GM18951 (cell line): ENCODE measurements around the gene HRC.

Experiments
- POLR2A ChIP-seq: IDR thresholded peaks from 4 replicates; pipeline ENCODE4 v1.6.1; 2011; ENCODE audit warnings: mild to moderate bottlenecking; ENCODE audit not compliant: insufficient read length, insufficient read depth; ENCODE audit errors: extremely low read depth
- in situ Hi-C: fragments of 300-500 bp; cut with MboI; formaldehyde crosslinking; loops from one replicate; pipeline ENCODE4 v1.12.0; 2022; ENCODE audit warnings: low sequenced_read_pairs, mixed read lengths, inconsistent platforms; ENCODE audit not compliant: unreplicated experiment

HRC gene

DNA sequence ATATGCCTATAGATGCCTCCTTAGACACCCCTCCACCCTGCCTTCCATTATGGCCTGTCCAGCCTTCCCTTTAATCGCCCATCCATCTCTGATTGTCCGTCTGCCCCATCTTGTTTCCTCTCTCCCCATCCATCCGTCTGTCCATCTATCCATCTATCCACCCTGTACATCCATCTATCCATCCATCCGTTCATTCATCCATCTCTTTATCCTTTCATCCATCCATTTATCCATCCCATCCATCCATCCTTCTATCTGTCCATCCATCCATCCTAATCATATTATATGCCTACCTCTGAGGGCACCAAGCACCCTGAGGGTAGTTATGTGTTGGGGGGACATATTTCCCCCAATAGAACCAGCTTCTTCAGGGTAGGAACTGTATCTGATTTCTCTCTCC, 25.5 kb upstream of the HRC start:
- TF ChIP-seq POLR2A: no peak
- in situ Hi-C loops: no loop called here

DNA sequence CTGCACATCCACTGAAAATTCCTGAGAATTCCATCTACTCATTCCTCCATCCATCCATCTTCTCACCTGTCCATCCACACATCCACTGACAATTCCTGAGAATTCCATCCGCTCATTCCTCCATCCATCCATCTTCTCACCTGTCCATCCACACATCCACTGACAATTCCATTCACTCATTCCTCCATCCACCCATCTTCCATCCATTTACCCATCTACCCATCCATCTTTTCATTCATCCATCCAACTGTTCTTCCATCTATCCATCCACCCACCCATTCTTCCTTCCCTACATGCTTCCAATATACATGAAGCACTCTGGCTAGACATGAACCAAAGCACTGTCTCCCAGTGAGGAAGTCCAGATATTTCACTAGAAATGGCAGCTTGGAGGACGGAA, 18.0 kb upstream of the HRC start:
- in situ Hi-C loops: no loop called here
- no peak for TF ChIP-seq POLR2A

DNA sequence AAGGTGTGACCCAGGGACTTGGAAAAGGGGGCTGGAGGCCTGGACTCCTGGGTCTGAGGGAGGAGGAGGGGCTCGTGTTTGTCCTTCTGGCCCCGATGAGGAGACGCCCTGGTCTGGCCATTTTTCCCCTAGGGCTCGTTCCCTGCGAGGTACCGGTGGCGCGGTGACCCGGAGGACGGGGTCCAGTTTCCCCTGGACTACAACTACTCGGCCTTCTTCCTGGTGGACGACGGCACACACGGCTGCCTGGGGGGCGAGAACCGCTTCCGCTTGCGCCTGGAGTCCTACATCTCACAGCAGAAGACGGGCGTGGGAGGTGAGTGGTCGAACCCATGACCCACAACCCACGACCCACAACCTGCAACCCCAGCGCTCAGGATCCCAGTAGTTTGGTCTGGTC, 13.2 kb upstream of the HRC start:
- in situ Hi-C loops: no loop called here
- no peak for TF ChIP-seq POLR2A

DNA sequence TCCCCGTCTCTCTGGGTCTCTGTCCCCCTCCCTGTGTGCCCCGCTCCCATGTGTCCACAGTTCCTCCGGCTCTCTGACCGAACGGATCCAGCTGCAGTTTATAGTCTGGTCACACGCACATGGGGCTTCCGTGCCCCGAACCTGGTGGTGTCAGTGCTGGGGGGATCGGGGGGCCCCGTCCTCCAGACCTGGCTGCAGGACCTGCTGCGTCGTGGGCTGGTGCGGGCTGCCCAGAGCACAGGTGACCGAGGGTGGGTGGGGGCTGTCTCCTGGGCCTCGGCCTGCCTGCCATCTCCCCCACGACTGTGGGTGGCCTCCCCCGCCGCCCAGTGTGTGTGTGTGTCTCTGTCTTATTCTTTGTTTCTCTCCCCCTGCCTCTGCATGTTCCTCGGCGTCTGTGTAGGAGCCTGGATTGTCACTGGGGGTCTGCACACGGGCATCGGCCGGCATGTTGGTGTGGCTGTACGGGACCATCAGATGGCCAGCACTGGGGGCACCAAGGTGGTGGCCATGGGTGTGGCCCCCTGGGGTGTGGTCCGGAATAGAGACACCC, 12.7 kb upstream of the HRC start:
- no peak for TF ChIP-seq POLR2A
- in situ Hi-C loops: no loop called here

DNA sequence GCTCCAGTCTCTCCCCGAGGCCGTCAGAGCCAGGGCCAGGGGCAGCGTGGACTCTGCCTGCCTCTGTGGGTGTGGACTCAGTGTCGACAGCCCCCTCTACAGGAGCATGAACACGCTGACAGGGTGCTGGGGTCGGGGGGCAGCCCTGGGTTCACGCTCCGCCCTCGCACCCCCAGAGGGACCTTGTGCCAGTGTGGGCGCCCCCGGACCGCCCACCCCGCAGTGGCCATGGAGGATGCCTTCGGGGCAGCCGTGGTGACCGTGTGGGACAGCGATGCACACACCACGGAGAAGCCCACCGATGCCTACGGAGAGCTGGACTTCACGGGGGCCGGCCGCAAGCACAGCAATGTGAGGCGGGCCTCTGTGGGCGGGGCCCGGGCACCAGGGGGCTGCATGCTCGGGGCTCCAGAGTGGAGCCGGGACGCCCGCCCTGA, 10.7 kb upstream of the HRC start:
- in situ Hi-C loops: no loop called here

DNA sequence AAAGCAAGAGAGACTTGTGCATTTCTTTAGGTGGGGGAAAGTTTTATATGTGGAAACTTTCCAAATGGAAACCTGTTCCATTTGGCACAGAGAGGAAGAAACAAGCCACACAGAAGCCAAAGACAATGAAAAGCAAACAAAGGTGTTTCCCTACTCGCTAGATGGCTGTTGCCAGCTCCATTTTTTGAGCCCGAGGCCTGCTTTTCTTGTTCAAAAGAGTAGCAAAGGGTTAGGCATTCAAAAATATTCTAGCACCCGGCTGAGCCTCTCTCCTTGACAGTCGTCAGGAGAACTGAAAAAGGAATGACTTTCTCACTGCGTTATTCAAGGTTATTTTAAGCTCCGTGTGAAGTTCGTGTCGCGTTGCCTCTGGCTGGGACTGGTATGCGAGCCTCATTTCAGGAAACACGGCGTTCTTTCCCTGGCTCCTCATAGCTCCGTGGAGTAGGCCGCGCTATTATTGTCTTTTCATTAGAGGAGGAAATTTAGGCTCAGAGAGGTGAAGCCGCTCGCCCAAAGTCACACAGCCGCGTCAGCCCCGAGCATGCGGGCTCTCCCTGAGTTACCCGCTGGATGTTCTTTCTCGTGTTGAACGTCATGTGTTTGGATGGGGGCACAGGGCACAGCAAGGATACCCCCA, 10.0 kb upstream of the HRC start:
- in situ Hi-C loops: no loop called here
- no peak for TF ChIP-seq POLR2A

More for the DNA sequence above, 10.7 kb upstream of the HRC start:
- TF ChIP-seq POLR2A: no peak

DNA sequence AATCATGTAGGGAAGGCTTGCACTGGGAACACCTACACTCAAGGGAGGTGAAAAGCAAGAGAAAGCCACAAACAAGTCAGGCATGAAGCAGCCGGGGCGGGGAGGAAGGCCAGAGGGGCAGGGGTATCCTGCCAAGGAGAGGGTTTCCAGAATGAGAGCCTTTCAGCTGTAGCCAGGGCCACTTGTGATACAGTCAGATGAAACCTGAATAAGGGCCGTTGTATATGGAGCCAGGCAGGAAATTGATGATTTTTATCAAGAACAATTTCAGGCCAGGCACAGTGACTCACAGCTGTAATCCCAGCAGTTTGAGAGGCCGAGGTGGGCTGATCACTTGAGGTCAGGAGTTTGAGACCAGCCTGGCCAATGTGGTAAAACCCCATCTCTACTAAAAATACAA, 6.8 kb upstream of the HRC start:
- in situ Hi-C loops: no loop called here
- no peak for TF ChIP-seq POLR2A

DNA sequence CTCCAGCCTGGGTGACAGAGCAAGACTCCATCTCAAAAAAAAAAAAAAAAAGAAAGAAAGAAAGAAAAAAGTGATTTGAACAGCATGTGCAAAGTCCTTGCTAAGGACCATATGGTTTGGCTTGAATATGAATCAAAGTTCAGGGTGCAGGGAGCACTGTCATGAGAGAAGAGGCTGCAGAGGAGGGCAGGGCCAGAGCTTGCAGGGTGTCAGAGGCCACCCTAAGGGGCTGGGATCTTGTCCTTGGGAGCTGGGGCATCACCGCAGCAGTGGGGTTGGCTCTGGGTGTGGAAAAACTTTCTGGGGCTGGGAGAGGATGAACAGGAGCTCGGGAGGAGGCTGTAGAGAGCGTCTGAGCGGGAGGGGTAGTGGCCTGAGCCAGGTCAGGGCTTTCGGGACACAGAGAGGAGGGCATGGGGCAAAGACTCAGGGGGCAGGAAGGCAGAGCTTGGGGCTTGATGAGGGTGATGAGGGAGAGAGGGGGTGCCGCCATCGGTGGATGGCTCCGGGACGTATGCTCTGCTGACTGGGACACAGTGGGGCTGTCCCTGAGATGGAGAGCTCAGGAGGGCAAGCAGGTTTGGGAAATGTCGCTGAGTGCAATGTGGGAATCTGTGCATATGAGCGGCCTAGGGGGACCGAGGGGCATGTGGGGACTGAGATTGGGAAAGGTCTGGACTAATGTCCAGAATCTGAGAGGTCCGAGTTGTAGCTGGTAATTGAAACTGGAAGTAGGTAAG, 5.4 kb upstream of the HRC start:
- TF ChIP-seq POLR2A: no peak
- in situ Hi-C loops: no loop called here

DNA sequence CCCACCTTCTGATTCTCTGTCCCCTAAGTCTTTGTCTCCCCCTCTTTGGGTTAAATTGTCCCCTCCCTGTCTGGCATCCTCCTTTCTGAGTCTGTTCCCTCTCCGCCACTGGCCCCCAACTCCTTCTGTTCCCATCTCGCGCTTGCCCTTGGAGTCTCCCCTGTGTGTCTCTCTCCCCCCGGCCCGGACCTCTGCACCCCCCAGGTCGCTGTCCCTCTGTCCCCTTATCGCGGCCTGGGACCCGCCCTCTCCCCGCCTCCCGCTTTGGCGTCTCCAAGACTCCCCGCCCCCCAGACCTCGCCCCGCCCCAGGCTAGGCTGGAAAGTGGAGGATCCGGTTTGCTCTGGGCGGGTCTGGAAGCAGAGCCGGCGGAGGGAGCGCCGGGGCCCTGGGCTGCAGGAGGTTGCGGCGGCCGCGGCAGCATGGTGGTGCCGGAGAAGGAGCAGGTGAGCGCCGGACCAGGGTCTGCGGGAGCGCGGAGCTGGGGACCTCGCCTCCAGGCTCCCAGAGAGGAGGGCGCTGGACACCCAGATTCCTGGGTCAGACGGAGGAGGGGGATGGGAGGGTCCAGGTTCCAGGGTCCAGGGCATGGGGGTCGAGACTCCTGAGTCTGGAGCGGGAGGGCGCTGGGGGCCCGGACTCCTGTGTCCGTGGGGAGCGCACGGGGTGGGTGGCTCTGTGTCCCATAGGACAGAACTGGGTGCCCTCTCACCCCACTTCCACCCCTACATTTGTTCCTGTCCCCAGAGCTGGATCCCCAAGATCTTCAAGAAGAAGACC, 2.4 kb upstream of the HRC start, which contains the start of gene TRPM4:
Gene TRPM4 (plus strand): TSS at position 348 of the 780 bp plus-strand sequence. CDS start 75 bp downstream, at position 423.
- in situ Hi-C loops: no loop called here
- TF ChIP-seq POLR2A: no peak

DNA sequence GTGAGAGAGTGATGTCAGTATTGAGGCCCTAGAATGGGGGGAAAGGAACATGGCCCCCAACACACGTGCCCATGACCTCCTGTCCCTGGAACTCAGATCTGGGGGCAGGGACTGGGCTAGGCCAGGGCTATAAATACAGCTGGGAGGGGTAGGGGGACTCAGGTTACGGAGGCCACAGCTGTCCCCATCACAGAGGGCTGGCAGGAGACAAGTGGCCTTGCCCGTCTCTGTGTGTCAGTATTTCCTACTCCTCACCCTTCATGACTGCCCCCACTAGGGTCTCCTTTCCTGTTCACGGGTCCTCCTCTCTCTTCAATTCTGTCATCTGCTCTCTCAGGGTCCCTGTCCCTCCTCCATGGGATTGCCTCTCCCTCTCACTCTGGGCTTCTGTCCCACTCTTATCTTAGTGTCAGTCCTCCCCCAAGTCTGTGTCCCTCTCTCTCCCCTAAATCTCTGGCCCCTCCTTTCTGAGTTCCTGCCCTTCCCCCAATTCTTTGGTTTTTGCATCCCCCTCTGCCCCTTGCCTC, 687 bp upstream of the HRC start:
- TF ChIP-seq POLR2A: no peak
- in situ Hi-C loops: no loop called here

DNA sequence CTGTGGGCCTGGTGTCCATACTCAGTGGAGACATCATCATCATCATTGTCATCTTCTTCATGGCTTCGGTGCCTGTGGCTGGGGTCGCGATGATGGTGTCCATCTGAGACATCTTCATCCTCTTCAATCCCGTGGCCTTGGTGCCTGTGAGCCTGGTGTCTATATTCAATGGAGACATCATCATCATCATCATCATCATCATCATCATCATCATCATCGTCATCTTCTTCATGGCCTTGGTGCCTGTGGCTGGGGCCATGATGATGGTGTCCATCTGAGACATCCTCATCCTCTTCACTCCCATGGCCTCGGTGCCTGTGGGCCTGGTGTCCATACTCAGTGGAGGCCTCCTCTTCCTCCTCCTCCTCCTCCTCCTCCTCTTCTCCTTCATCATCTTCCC, 917 bp downstream of the HRC start:
- no peak for TF ChIP-seq POLR2A
- in situ Hi-C loops: no loop called here

DNA sequence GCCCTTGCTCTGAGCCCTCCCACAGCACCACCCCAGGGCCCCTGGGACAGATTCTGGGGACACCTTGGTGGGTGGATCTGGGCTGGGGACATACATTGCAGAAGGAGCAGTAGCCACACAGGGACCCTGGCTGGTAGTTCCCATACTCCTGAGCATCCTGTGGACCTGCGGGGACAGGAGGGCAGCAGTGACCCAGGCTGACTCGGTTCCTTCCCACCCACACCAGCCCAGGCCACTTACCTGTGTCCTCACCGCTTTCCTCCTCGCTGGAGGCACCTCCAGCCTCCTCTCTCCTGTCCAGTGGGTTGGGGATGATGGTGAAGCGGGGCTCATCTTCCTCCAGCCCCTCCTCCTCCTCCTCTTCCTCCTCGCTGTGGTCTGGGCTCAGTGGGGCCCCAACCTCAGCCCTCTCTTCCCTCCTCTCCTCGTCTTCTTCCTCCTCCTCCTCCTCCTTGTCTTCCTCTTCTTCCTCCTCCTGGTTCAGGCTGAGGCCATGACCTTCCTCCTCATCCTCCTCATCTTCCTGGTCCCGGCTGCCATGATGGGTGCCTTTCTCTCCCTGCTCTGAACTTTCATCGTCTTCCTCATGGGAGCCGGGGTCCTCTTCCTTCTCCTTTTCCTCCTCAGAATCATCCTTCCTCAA, 1.9 kb downstream of the HRC start:
- in situ Hi-C loops: no loop called here

More for the DNA sequence above, 1.9 kb downstream of the HRC start:
- no peak for TF ChIP-seq POLR2A
